ENCODE data around the gene BCAT1.

Gene BCAT1

DNA sequence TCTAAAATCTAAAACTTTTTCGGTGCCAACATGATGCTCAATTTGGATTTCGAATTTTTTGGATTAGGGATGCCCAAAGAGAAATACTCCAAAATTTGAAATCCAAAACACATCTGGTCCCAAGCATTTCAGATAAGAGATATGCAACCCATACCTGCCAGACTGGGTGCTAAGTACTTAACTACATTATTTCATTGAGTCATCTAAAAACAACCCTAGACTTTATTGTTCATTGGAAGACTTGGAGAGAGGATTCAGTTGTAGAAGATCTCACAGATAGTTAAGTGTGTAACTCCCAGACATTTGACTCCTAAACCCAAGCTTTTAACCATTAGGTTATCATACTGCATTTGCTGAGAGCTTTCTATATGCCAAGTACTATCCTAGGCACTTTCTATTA, 102.2 kb downstream of the BCAT1 start:
- no peaks in the 10 kb centered on the region for H3K36me3 ChIP-seq (ENCODE audit: insufficient read depth, low read length)
- no peak overlapping the region for H3K27ac ChIP-seq (ENCODE audit: low read depth, low read length)
- no peak overlapping the region for H3K9ac ChIP-seq (ENCODE audit: low read length)
- no peaks in the 10 kb centered on the region for H3K27me3 ChIP-seq (ENCODE audit: control insufficient read depth in 1 of 2, insufficient read depth in 2 of 2, low read length in 2 of 2)
- no peaks in the 10 kb centered on the region for H3K4me1 ChIP-seq (ENCODE audit: insufficient read depth, low read length)
- H3K4me3 ChIP-seq (ENCODE audit: low read depth in 1 of 2, low read length in 2 of 2): no peak overlapping the region
- H3K9me3 ChIP-seq (ENCODE audit: low read length): no peaks in the 10 kb centered on the region

DNA sequence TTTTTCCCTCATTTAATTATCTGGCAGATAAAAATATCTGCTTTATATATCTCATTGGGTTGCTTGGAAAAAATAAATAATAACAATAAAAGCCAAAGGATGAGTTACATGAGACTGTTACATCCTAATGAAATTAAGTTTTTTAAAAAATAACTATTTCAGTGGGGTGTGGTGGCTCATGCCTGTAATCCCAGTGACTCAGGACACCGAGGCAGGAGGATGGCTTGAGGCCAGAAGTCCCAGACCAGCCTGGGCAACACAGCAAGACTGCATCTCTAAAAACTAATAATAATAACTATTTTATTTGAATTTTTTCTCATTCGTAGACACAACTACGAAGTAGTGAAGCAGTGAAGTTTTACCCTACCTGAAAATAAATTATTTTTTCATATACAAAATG, 103.3 kb downstream of the BCAT1 start:
- H3K27ac ChIP-seq (ENCODE audit: low read depth, low read length): no peak overlapping the region
- no peaks in the 10 kb centered on the region for H3K27me3 ChIP-seq (ENCODE audit: control insufficient read depth in 1 of 2, insufficient read depth in 2 of 2, low read length in 2 of 2)
- no peak overlapping the region for H3K4me3 ChIP-seq (ENCODE audit: low read depth in 1 of 2, low read length in 2 of 2)
- H3K9ac ChIP-seq (ENCODE audit: low read length): no peak overlapping the region
- H3K9me3 ChIP-seq (ENCODE audit: low read length): no peaks in the 10 kb centered on the region
- H3K4me1 ChIP-seq (ENCODE audit: insufficient read depth, low read length): peaks cover 6% of the 10 kb centered on the region
- H3K36me3 ChIP-seq (ENCODE audit: insufficient read depth, low read length): no peaks in the 10 kb centered on the region

DNA sequence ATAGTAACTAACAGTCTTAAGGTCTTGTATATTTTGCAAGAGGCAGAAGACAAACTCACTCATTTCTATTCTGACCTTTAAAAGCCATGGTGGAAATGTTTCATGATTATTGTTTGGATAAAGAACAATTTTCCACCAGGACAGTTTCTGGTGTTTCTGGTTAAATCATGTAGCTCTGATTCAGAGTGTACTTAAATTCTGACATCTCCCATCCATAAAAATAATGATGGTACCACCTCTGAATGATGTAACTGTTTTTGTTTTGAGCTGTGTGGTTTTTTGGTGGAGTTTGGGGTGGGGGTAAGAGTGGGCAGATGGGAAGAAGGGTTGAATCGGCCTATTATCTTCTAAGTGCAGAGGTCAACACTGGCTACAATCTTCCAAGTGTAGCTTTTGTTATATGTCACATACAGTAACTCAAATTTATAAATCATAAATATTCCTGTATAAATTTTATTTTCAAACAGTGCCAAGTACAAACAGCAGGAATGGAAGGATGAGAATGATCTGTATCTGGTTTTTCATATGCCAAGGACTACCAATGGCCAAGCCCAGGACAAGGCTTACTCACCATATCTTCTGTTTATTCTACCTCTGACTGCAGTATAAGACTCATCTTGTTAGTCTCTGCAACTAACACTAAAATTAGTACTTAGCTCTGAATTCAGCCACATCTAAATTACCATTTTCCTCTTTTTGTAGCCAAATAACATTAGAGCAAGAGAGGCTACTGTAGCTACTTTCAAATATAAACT, 108.7 kb downstream of the BCAT1 start:
- Histone ChIP-seq H3K27ac (ENCODE audit: low read depth, low read length) (no peak overlapping the region), H3K9me3 (ENCODE audit: low read length) (no peaks in the 10 kb centered on the region), H3K27me3 (ENCODE audit: control insufficient read depth in 1 of 2, insufficient read depth in 2 of 2, low read length in 2 of 2) (no peaks in the 10 kb centered on the region), H3K36me3 (ENCODE audit: insufficient read depth, low read length) (no peaks in the 10 kb centered on the region), H3K4me1 (ENCODE audit: insufficient read depth, low read length) (peaks cover 31% of the 10 kb centered on the region), H3K9ac (ENCODE audit: low read length) (no peak overlapping the region), H3K4me3 (ENCODE audit: low read depth in 1 of 2, low read length in 2 of 2) (no peak overlapping the region)

DNA sequence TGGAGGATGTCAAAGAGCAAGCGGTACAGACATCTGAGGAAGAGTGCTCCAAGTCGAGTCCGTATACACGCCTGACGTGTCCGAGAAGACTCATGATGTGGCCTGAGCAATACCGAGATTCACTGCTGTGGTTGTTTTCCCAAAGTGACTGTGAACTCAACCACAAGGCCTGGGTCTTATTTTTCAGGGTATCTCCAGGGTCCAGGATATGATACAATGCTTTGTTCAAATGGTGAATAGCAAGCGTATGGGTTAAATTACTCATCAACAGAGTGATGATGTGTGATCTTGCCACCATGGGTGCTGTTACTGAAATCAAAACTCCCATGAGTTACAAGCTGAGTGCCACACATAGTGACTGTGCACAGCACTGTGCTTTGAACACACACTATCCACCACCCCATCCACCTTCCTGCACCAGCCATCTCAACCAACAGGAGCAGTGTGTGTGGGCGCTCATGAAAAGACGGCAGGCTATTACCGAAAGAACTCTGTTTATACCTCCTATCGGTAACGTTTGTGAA, 109.6 kb downstream of the BCAT1 start:
- Histone ChIP-seq H3K27ac (ENCODE audit: low read depth, low read length) (no peak overlapping the region), H3K9me3 (ENCODE audit: low read length) (no peaks in the 10 kb centered on the region), H3K27me3 (ENCODE audit: control insufficient read depth in 1 of 2, insufficient read depth in 2 of 2, low read length in 2 of 2) (no peaks in the 10 kb centered on the region), H3K4me1 (ENCODE audit: insufficient read depth, low read length) (peaks cover 31% of the 10 kb centered on the region), H3K36me3 (ENCODE audit: insufficient read depth, low read length) (no peaks in the 10 kb centered on the region), H3K9ac (ENCODE audit: low read length) (no peak overlapping the region), H3K4me3 (ENCODE audit: low read depth in 1 of 2, low read length in 2 of 2) (no peak overlapping the region)

DNA sequence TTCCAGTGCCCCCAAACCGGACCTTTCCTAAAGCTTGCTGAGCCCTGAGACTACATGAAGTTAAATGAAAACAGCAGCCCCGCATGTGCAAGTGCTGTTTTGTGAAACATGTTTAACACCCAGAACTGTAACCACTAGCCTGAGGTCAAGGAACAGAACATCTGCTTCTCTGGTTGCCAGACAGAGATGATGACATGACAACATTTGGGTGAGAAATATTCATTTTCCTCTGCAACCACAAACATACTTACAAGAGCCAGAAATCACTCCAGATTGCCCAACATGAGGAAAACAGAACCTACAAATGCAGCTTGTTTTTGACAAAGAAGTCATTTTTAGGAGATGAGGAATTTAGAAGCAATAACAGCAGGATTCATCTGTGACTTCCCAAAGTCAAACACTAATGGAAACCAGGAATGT, 110.4 kb downstream of the BCAT1 start:
- no peaks in the 10 kb centered on the region for H3K36me3 ChIP-seq (ENCODE audit: insufficient read depth, low read length)
- no peak overlapping the region for H3K27ac ChIP-seq (ENCODE audit: low read depth, low read length)
- no peak overlapping the region for H3K9ac ChIP-seq (ENCODE audit: low read length)
- no peak overlapping the region for H3K4me3 ChIP-seq (ENCODE audit: low read depth in 1 of 2, low read length in 2 of 2)
- peaks cover 31% of the 10 kb centered on the region for H3K4me1 ChIP-seq (ENCODE audit: insufficient read depth, low read length)
- H3K9me3 ChIP-seq (ENCODE audit: low read length): no peaks in the 10 kb centered on the region
- H3K27me3 ChIP-seq (ENCODE audit: control insufficient read depth in 1 of 2, insufficient read depth in 2 of 2, low read length in 2 of 2): no peaks in the 10 kb centered on the region

DNA sequence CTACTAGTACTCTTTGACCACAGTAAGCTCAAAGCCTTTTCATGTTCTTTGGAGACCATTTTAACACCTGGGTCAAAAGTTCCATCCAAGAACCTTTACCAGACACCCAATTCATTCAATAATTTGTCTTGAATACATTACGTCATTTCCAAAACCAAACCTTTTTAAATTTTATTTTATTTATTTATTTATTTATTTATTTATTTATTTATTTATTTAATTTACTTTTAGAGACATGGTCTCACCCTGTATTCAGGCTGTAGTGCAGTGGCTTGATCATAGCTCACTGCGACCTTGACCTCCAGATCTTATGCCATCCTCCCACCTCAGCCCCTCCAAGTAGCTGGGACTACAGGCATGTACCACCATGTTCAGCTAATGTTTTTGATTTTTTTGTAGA, 113.5 kb downstream of the BCAT1 start:
- H3K36me3 ChIP-seq (ENCODE audit: insufficient read depth, low read length): no peaks in the 10 kb centered on the region
- H3K27ac ChIP-seq (ENCODE audit: low read depth, low read length): no peak overlapping the region
- peaks cover 22% of the 10 kb centered on the region for H3K4me1 ChIP-seq (ENCODE audit: insufficient read depth, low read length)
- no peaks in the 10 kb centered on the region for H3K9me3 ChIP-seq (ENCODE audit: low read length)
- H3K27me3 ChIP-seq (ENCODE audit: control insufficient read depth in 1 of 2, insufficient read depth in 2 of 2, low read length in 2 of 2): no peaks in the 10 kb centered on the region
- H3K9ac ChIP-seq (ENCODE audit: low read length): no peak overlapping the region
- no peak overlapping the region for H3K4me3 ChIP-seq (ENCODE audit: low read depth in 1 of 2, low read length in 2 of 2)

DNA sequence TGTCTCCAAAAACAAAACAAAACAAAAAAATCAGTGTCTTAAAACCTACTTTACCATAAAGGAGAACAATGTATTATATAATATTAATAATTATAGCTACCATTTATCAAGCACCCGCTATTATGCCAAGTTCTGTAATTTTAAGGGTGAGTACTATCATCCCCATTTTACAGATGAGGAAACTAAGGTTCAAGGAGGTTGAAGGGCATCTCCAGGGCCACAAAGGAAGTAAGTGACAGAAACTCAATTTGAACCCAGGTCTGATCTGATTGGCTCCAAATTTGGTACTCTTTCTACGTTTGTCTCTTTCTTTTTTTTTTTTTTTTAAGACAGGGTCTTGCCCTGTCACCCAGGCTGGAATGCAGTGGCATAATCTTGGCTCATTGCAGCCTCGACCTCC, 115.4 kb downstream of the BCAT1 start:
- no peak overlapping the region for H3K4me3 ChIP-seq (ENCODE audit: low read depth in 1 of 2, low read length in 2 of 2)
- peaks cover 13% of the 10 kb centered on the region for H3K4me1 ChIP-seq (ENCODE audit: insufficient read depth, low read length)
- no peaks in the 10 kb centered on the region for H3K27me3 ChIP-seq (ENCODE audit: control insufficient read depth in 1 of 2, insufficient read depth in 2 of 2, low read length in 2 of 2)
- H3K36me3 ChIP-seq (ENCODE audit: insufficient read depth, low read length): no peaks in the 10 kb centered on the region
- H3K27ac ChIP-seq (ENCODE audit: low read depth, low read length): no peak overlapping the region
- H3K9ac ChIP-seq (ENCODE audit: low read length): no peak overlapping the region
- H3K9me3 ChIP-seq (ENCODE audit: low read length): no peaks in the 10 kb centered on the region

DNA sequence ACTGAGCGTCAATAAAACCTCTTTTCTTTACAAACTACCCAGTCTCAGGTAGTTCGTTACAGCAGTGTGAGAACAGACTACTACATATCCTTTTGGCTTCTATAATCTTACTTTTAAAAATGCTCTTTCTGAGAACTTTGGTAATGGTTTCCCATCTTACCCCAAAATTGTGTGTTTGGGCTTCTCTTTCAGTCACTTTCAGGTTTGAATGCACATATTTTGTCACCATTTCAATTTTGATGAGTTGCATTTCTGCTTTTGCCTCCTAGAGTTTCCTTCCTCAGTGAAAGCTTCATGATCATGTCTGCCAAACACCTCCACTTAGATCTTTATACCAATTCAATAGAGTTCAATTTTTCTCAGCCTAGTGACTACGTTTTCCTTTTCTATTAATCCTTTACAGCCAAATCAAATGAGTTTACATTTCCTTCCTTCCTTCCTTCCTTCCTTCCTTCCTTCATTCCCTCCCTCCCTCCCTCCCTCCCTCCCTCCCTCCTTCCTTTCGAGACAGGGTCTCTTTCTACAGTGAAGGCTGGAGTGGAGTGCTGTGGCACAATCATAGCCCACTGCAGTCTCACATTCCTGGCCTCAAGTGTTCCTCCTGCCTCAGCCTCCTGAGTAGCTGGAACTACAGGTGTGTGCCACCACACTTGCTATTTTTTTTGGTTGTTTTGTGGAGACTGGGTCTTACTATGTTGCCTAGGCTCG, 124.9 kb downstream of the BCAT1 start:
- no peak overlapping the region for H3K4me3 ChIP-seq (ENCODE audit: low read depth in 1 of 2, low read length in 2 of 2)

DNA sequence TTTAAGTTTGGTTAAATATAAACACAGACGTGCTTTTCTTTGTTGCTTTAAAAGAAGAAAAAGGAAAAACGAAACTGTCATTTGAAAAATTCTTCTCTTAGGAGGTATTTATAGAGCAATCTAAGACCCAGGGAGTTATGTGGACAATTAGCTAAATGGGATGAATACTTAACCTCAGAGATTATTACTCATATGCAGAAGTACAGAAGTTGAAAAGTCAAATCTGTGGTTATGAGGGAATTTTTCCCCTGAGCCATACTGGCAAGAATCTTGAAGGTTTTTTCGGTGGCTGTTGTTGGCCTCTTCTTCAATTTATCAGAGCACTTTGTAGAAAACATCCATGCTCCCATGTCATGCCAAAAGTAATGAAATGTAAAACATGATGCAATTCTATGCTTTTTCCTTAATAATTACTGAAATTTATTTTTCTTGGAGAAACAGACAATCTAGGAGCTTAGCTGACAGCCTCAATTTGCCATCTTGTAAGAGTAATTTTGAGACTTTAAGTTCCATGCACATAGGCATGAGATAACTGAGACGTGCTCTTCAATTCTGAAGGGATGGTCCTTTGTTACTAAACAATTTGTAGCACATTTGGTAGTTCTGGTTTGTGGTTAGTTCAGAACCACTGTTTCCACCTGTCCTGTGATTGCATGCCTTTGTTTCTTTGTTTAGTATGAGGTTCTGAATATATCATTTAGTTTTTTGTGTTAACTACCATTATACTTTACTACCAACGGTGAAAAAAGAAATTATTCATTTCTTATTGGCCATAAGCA, 126.6 kb downstream of the BCAT1 start:
- H3K9me3 ChIP-seq (ENCODE audit: low read length): no peaks in the 10 kb centered on the region

More for the DNA sequence above, 124.9 kb downstream of the BCAT1 start:
- no peak overlapping the region for H3K27ac ChIP-seq (ENCODE audit: low read depth, low read length)
- H3K9me3 ChIP-seq (ENCODE audit: low read length): no peaks in the 10 kb centered on the region
- H3K27me3 ChIP-seq (ENCODE audit: control insufficient read depth in 1 of 2, insufficient read depth in 2 of 2, low read length in 2 of 2): no peaks in the 10 kb centered on the region
- H3K4me1 ChIP-seq (ENCODE audit: insufficient read depth, low read length): no peaks in the 10 kb centered on the region
- H3K36me3 ChIP-seq (ENCODE audit: insufficient read depth, low read length): no peaks in the 10 kb centered on the region
- H3K9ac ChIP-seq (ENCODE audit: low read length): no peak overlapping the region

DNA sequence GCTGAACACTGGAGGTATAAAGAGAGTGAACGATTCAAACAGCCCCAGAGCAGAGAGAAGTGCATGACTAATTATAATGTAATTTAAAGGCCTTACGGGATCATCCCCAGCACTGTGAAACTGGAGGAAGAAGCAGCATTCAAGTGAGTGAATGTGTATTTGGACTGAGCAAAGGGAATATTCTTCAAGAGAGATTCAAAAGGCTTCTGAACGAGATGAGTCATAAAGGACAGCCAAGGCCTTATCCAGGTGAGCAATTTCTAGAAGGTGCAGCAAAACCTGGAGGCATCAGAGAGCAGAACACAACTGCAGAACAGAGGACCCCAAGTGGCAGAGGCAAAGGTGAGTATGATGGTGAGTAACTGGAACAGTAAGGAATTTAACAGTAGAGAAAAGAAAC, 127.2 kb downstream of the BCAT1 start:
- no peak overlapping the region for H3K9ac ChIP-seq (ENCODE audit: low read length)
- no peak overlapping the region for H3K4me3 ChIP-seq (ENCODE audit: low read depth in 1 of 2, low read length in 2 of 2)
- H3K27me3 ChIP-seq (ENCODE audit: control insufficient read depth in 1 of 2, insufficient read depth in 2 of 2, low read length in 2 of 2): no peaks in the 10 kb centered on the region
- no peaks in the 10 kb centered on the region for H3K4me1 ChIP-seq (ENCODE audit: insufficient read depth, low read length)
- H3K27ac ChIP-seq (ENCODE audit: low read depth, low read length): no peak overlapping the region
- H3K36me3 ChIP-seq (ENCODE audit: insufficient read depth, low read length): no peaks in the 10 kb centered on the region
- H3K9me3 ChIP-seq (ENCODE audit: low read length): no peaks in the 10 kb centered on the region

More for the DNA sequence above, 126.6 kb downstream of the BCAT1 start:
- Histone ChIP-seq H3K27me3 (ENCODE audit: control insufficient read depth in 1 of 2, insufficient read depth in 2 of 2, low read length in 2 of 2) (no peaks in the 10 kb centered on the region), H3K36me3 (ENCODE audit: insufficient read depth, low read length) (no peaks in the 10 kb centered on the region), H3K9ac (ENCODE audit: low read length) (no peak overlapping the region), H3K4me1 (ENCODE audit: insufficient read depth, low read length) (no peaks in the 10 kb centered on the region), H3K27ac (ENCODE audit: low read depth, low read length) (no peak overlapping the region), H3K4me3 (ENCODE audit: low read depth in 1 of 2, low read length in 2 of 2) (no peak overlapping the region)

DNA sequence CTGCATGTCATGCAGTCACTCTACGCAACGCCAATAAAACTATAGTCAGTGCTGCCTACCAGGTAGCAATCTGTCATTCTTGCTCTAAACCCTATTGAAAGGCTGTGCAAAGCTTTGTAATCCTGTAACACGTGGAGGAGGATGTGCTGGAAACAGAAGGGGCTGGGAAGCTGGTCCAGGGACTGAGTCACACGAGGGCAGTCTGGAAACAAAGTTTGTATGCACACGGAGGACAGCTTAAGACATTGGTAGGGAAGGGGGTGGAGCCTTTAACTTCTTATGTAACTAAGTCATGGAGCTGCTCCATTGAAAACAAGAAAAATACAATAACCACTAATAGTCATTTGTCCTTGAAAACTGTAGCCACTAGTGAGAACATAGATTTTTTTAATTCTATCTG, 128.0 kb downstream of the BCAT1 start:
- Histone ChIP-seq H3K36me3 (ENCODE audit: insufficient read depth, low read length) (no peaks in the 10 kb centered on the region), H3K9ac (ENCODE audit: low read length) (no peak overlapping the region), H3K9me3 (ENCODE audit: low read length) (no peaks in the 10 kb centered on the region), H3K27ac (ENCODE audit: low read depth, low read length) (no peak overlapping the region), H3K27me3 (ENCODE audit: control insufficient read depth in 1 of 2, insufficient read depth in 2 of 2, low read length in 2 of 2) (no peaks in the 10 kb centered on the region), H3K4me3 (ENCODE audit: low read depth in 1 of 2, low read length in 2 of 2) (no peak overlapping the region), H3K4me1 (ENCODE audit: insufficient read depth, low read length) (no peaks in the 10 kb centered on the region)
